ENCODE measurements around the gene PHYHD1. TPM values are rescaled to one million over a fixed set of nuclear protein-coding genes. Genes with fewer than 3 reads are reported as not detected.

PHYHD1 gene
- total RNA-seq (2016; rRNA removed; fragmentation: Illumina TruSeq; extraction: Trizol): 10.6 and 12.3 TPM in 2 replicates
- total RNA-seq (2016; cell fraction: cytosol; rRNA removed; fragmentation: Illumina TruSeq; extraction: Trizol; ENCODE audit: low read depth): 3.5 and 4.7 TPM in 2 replicates
- 10.3 and 13.2 TPM in 2 replicates for total RNA-seq (2016; cell fraction: insoluble cytoplasmic fraction; rRNA removed; fragmentation: Illumina TruSeq; extraction: Trizol)
- total RNA-seq (2016; cell fraction: membrane; rRNA removed; fragmentation: Illumina TruSeq; extraction: Trizol): 4.2 and 5.2 TPM in 2 replicates
- 5.8 and 8.2 TPM in 2 replicates for total RNA-seq (2016; cell fraction: nucleus; rRNA removed; fragmentation: Illumina TruSeq; extraction: Trizol)
- 19.6 and 25.3 TPM in 2 replicates for polyA plus RNA-seq (2011; rRNA removed)
- 12.8 and 20.7 TPM in 2 replicates for polyA plus RNA-seq (2011; cell fraction: cytosol; rRNA removed)
- 28.7 and 34.3 TPM in 2 replicates for polyA plus RNA-seq (2011; cell fraction: nucleus; rRNA removed)
- 9.6 and 13.5 TPM in 2 replicates for polyA plus RNA-seq (2012)
- 7.3 and 8.5 TPM in 2 replicates for polyA plus RNA-seq (2016; cell fraction: cytosol; fragmentation: Illumina TruSeq; extraction: Trizol; ENCODE audit: low read depth)
- 21.0 and 23.6 TPM in 2 replicates for polyA plus RNA-seq (2016; cell fraction: insoluble cytoplasmic fraction; fragmentation: Illumina TruSeq; extraction: Trizol; ENCODE audit: low read depth)
- 8.2 and 8.9 TPM in 2 replicates for polyA plus RNA-seq (2016; cell fraction: membrane; fragmentation: Illumina TruSeq; extraction: Trizol; ENCODE audit: low read depth)
- 16.5 and 23.5 TPM in 2 replicates for polyA plus RNA-seq (2016; cell fraction: nucleus; fragmentation: Illumina TruSeq; extraction: Trizol; ENCODE audit: insufficient read depth, low read depth)
- 0.89 and 32.1 TPM in 2 replicates for polyA minus RNA-seq (2011; rRNA and poly(A)+ RNA removed; ENCODE audit: low replicate concordance)
- polyA minus RNA-seq (2011; cell fraction: cytosol; rRNA and poly(A)+ RNA removed): 12.7 and 13.2 TPM in 2 replicates
- 10.7 and 15.2 TPM in 2 replicates for polyA minus RNA-seq (2011; cell fraction: nucleus; rRNA and poly(A)+ RNA removed)
- percentile 38 among the genes with signal in this experiment for Bru-seq, nascent RNA
- percentile 39 among the genes with signal in this experiment for BruChase-seq, experiment 1, labeled RNA remaining after a 6-hour chase
- BruChase-seq, experiment 2, labeled RNA remaining after a 2-hour chase: percentile 37 among the genes with signal in this experiment
- long read RNA-seq, experiment 1, partial matches to known transcripts: 8 of 15 reads
- long read RNA-seq, experiment 1, other reads (novel, unspliced or antisense): 6 of 15 reads
- long read RNA-seq, experiment 2, partial matches to known transcripts: 3 of 8 reads
- long read RNA-seq, experiment 2, other reads (novel, unspliced or antisense): 3 of 8 reads

- Histone ChIP-seq H3K36me3 (replicated peaks in 1 of 2; ENCODE audit: control insufficient read depth in 1 of 2, insufficient read depth in 2 of 2, low read length in 2 of 2) (peaks cover 3 to 7% of the 10 kb centered on the region in 2 experiments; a peak in 3 of 5 replicates), H3K9ac (ENCODE audit: insufficient read depth, low read depth, low read length) (peak within 1 kb of the TSS; percentile 78), H3K27ac (ENCODE audit: extremely low read length, insufficient read depth, low read length) (peak within 1 kb of the TSS; percentile 79), H2AFZ (ENCODE audit: low read length) (no peak within 1 kb of the TSS), H4K20me1 (ENCODE audit: insufficient read depth, low read length) (no peaks in the 10 kb centered on the region), H3K79me2 (ENCODE audit: insufficient read depth, low read length) (peaks cover 5% of the 10 kb centered on the region), H3K4me1 (ENCODE audit: insufficient read depth, low read length) (peaks cover 78% of the 10 kb centered on the region), H3K27me3 (ENCODE audit: control insufficient read depth in 1 of 2, insufficient read depth in 2 of 2, low read length in 2 of 2) (no peaks in the 10 kb centered on the region), H3K9me3 (ENCODE audit: low read length) (no peaks in the 10 kb centered on the region), H3K4me3 (replicated peaks in 1 of 3; ENCODE audit: insufficient read depth in 1 of 3, low read depth in 2 of 3, low read length in 3 of 3) (peak within 1 kb of the TSS; percentile 75 to 94 (median 78)), H3K4me2 (ENCODE audit: low read depth, low read length) (peak within 1 kb of the TSS; percentile 81)
- no peak for DNase-seq (ENCODE audit: low spot score)
- no TSS peak for BruUV-seq (replicated peaks)
- WGBS (ENCODE audit: low lambda C conversion rate): 84% methylated on average over 10 of the region's 13 CpGs
- ATAC-seq: no peak
- CTCF ChIA-PET (ENCODE audit: low intra/inter-chr PET ratio, low total read pairs): no interaction called here
- POLR2A ChIA-PET: interaction anchor here (0.9 to 3.9 kb wide), 4 partner anchors 12 to 103 kb away, joined by 3 to 25 read pairs (median 8); partner anchors contain the start of genes ENDOG, KYAT1 and LRRC8A
- intact Hi-C loops (cut with micrococcal nuclease; ENCODE audit: unreplicated experiment) (no loop called here), in situ Hi-C loops (cut with HindIII; ENCODE audit: extremely low pct_ligation_motif_present, low pct_unique_long_range_greater_than_20kb) (loop anchor here (5.0 kb wide), 1 partner anchor 38 kb away; the partner anchor contains the start of genes KYAT1 and LRRC8A)
- no peak for FAIRE-seq
- TF ChIP-seq ZFX (CRISPR knock-in tag; IDR thresholded peaks at IDR 0.05; ENCODE audit: low read depth) (0 out of 2 replicates have a peak, but pooled peaks have one; percentile 30), ZSCAN29 (CRISPR knock-in tag; conservative IDR thresholded peaks at IDR 0.05) (no peak), HNRNPL (IDR thresholded peaks at IDR 0.05; ENCODE audit: low read depth, low read length) (0 out of 2 replicates have a peak, but pooled peaks have one; percentile 4), PLRG1 (conservative IDR thresholded peaks at IDR 0.05) (no peak), DZIP1 (CRISPR knock-in tag; IDR thresholded peaks at IDR 0.05) (no peak), ZBTB14 (CRISPR knock-in tag; IDR thresholded peaks at IDR 0.05) (no peak), PBX3 (CRISPR knock-in tag; IDR thresholded peaks at IDR 0.05; ENCODE audit: borderline replicate concordance) (no peak), ZFP91 (CRISPR knock-in tag; IDR thresholded peaks at IDR 0.05; ENCODE audit: borderline replicate concordance) (0 out of 2 replicates have a peak, but pooled peaks have one; percentile 12)
Observed at GRCh38 chr9:128920381-128921058, at the start of gene PHYHD1. Gene PHYHD1 (plus strand): TSS chr9:128920982. CDS start chr9:128922324, 1,342 bp downstream.
